ENCODE data around the gene PBX1.

PBX1 gene

GRCh38 chr1:164748253-164748899, 189.4 kb downstream of the PBX1 start:
- DNase-seq: no peak

GRCh38 chr1:164753521-164754077, 194.6 kb downstream of the PBX1 start:
- DNase-seq: no peak

DNA sequence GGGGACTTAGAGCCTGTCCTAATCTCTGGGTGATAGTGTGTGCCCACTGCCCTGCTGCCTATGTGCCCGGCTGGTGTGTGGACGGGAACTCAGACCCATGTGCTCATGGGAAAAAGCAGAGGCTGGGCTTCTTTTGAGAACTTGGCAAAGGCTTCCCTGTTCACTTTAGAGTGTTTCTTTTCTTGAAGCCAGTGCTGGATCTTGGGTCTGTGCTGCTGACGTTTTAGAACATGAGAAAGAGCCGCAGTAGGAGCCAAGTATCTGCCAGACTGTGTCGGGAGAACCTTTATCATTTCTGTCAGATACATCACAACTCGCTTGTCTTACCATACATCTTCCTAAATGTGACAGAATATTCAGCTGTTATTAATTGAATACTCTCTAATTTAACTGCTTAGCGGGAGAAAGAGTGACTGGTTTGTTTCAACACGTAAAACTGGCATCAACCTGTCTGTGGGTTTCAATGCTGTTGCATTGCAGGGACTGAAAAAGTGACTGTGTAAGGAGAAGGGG, 195.2 kb downstream of the PBX1 start:
- DNase-seq: peak in 38 of 56 donors; percentile 9 to 76 (median 32)

DNA sequence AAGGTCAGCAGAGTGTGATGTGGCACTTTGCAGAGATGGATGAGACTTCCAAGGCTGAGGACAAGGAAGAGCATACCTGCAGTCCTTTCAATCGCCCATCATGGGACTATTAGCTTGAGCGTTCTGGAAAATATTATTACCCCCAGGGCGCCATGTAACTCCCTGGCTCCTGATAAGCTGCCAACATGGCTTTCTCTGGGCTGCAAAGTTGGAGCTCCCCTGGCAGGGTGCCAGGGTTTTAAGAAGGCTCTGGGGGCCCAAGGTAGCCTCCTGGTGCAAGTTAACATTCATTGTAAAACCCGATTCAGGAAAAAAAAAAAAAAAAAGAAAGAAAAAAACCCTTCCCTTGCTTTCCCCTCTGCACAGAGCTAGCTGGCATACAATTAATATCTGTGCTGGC, 196.7 kb downstream of the PBX1 start:
- peak in 1 of 56 donors; percentile 11 for DNase-seq

DNA sequence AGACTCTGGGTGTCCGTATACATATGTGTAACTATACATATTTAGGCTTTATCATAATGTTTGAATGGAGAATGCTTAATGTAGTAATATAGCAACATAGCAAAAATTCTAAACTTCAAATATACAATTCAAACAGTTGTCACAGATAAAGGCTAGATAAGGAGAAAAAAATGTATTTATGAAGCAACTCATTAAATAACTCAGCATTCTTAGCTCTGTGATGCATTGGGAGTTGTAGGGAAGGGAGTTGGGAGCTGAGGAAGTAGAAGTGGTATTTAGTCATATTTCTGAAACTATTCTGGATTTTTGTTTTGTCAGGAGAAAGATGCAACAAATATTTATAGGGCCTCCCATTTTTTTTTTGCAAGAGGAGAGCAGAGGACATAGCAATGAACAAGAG, 197.8 kb downstream of the PBX1 start:
- DNase-seq: no peak

DNA sequence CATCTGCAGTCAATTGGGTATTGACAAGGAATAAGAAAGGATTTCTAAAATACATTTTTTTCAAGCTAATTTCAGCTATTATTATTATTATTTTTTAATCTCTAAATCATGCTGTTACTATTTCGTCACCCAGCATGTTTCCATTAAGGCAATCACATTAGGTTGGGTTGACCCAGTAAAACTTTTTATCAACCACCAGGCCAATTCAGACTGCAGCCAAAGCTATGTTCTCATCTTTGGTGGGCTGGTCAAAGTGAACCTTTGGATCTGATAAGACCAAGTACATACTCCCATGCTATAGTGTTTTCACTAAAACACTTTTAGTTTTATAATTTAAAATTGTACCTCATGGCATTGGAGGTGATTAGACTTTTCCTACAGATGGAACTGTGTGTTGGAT, 198.6 kb downstream of the PBX1 start:
- no peak for DNase-seq

DNA sequence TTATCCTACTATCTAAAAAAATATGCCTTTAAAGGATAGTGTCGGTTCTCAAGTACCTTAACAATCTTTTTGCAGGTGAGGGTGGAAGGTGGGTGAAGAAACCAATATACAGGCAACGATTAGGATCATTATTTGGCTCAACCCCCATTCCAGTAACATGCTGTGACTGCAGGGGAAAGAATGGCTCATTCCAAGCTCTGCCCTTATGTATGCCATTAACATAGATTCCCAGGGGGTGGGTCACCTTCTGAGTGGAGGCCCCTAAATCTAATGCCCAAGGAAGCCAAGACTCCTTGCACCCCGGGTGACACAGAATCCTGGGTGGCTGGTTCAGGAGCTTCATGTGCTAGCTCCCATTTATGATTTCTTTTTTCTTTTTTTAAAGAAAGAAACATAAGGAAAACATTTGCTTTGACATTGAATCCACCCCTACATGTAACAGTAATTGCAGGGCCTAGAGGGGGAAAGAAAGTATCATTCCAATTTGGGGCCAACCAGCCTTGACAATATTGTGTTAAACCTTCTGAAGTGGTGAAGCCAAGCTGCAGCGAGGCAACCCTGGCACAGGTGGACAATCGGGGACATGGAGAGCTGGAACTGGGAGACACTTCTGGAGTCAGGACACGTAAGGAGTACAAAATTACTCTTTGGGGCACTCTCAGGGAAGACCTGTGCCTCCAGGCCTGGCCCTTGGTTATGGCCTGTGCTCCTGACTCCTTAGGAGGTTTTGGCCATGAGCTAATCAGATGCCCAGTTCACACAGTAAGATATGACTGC, 200.3 kb downstream of the PBX1 start:
- DNase-seq: no peak

GRCh38 chr1:164759979-164760469, 201.0 kb downstream of the PBX1 start:
- no peak for DNase-seq

DNA sequence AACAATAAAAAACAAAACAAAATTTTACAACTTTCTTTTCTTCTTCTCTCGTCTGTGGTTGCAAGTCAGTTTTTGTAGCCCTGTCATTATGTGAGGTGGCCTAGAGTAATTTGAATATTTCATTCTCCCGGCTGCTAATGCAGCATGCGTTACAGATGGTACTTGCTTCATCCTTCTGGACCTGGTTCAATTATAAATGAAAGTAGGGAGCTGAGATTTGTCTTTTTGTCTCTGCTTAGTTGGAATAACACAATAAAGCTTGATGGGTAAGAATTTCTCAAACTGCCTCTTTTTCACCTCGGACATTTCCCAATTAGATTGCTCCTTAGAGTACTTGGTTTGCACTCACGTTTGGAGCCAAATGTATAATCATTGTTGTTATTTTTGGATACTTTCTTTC, 201.6 kb downstream of the PBX1 start:
- no peak for DNase-seq

- no peak for DNase-seq
Observed at GRCh38 chr1:164761009-164761408, 202.0 kb downstream of the PBX1 start.

GRCh38 chr1:164763098-164763497, 204.1 kb downstream of the PBX1 start:
- DNase-seq: no peak

GRCh38 chr1:164764333-164764732, 205.3 kb downstream of the PBX1 start:
- DNase-seq: no peak

DNA sequence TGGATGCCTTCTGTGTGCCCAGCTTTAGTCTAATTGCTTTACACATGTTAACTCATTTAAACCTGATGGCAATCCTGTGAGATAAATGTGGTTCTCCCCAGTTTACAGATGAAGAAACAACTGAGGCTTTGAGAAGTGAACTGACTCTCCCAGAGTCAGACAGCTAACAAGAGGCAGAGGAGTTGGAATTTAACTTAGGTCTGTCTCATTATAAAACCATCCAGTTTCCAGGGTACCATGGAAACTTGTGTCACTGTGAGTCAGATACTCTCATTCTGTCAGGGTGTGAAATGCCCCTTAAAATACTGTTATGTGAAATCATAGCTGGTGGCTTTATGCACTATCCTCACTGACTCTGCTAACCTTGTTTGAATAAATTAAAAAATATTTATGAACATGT, 206.6 kb downstream of the PBX1 start:
- no peak for DNase-seq

DNA sequence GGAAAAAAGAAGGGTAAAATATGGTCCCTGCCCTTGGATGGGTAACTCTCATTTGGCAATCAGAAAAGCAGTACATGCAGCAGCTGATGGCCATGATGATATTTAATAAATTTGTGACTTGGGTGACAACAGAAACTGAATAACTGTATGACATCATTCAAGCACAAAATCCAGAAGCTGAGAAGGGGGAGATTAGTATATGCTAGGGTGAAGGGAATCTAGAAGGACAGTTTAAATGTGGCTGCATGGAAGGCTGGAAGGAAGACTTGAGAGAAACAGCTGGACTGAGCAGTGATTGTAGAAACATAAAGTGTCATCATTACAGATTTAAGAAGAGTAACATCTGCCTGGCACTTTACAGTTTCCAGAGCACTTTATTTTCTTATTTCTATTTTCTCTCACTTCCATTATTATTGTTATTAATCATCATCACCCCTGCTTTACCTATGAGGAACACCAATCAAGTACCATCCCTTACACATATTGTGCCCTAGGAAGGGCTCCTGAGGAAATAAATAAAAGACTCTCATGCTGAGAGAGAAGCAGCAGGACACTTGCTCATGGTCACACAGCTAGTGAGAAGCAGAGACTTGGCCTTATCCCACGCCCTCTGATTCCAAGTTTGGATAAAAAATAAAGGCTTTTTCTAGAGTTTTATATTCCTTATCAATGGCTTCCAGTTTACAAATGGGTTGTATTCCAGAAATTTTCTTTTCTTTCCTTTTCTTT, 207.2 kb downstream of the PBX1 start:
- DNase-seq: no peak

DNA sequence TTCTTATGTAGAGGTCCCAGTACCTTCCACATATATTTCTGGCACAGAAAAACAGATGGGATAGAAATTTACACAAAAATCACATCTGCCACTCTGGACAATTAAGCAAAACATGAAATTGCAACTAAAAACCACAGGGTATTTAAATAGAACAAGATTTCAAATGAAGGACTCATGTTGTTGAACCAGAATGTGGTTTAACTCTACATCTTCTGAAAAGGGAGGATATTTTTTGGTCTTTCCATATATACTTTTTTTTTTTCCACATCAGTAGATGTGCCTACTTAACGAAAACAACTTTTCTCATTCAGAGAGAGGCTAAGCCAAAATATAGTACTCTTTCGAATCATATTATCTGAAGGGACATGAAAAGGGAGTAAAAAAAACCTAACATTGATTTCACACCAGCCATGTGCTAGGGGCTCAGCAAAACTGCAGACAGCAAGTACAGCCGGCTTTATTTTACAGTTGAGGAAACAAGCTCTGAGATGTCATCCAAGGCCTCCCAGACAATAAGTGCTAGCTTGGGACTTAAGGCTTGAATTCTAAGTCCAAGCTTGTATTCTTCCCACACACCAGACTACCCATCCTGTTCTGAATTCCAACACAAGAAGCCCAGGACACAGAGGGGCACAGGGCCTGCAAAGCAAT, 208.9 kb downstream of the PBX1 start:
- no peak for DNase-seq

DNA sequence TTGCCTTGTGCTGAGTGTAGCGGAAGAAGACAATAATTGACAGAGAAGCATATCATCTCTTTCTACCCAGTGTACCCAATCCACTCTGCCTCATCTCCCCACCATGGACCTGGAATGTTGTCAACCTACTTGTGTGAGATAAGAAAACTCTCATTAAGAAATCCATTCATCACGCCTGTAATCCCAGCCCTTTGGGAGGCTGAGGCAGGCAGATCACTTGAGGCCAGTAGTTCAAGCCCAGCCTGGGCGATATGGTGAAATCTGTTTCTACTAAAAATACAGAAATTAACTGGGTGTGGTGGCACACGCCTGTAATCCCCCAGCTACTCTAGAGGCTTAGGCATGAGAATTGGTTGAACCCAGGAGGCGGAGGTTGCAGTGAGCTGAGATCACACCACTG, 209.6 kb downstream of the PBX1 start:
- no peak for DNase-seq

DNA sequence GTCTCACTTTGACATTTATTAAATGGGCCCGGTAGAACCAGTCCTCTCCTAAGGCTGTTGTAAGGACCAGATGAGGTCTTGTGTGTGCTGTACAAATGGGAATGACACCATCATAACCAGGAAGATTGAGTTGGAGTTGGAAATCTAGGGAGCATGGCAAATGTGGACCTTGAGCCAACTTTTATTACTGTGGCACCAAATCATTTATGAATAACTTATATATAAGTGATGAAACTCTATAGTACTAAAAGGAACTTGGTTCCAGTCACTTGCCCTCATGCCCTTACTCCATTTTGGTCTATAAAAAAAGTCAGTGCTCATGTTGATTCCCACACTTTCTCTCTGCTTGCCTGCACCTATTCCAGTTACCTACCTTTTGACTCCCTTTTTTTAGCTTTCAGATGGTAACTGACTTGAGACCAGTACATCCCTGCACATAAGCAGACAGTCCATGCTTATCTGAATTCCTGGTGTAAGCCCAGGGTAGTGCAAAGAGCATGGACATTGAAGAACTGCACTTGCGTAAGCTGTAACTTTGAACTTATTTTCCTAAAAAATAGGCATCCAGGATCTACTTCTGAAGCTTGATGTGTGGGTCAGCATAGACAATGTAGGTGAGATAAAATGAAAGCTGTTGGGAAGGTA, 210.6 kb downstream of the PBX1 start:
- DNase-seq: no peak

- DNase-seq: no peak
Observed at GRCh38 chr1:164770131-164770529, 211.1 kb downstream of the PBX1 start.

DNA sequence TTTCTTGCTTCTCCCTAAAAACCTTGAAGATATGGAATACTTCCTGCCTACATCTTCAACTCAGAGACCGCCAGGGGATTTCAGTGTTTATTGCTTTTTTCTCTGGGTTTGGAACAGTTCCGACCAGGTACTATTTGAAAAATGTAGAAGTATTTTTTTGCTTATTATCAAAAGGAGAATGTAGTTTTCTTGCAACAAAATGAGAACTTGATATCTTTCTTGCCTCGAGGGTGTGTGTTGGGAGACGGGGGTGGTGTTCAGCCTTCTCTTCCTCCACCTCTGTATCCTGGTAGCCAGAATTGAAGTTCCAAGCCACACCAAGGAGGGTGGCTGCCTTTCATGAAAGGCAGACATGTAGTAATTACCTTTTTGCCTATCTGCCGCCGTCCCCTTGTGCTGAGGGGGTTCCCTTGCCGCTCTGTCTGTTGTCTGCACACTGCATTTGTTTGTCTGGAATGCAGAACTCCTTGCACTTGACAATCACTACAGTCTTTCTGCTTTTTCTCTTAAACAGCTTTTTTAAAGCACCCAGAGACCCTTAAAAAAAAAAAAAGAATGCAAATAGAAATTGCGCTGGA, 212.1 kb downstream of the PBX1 start:
- no peak for DNase-seq

DNA sequence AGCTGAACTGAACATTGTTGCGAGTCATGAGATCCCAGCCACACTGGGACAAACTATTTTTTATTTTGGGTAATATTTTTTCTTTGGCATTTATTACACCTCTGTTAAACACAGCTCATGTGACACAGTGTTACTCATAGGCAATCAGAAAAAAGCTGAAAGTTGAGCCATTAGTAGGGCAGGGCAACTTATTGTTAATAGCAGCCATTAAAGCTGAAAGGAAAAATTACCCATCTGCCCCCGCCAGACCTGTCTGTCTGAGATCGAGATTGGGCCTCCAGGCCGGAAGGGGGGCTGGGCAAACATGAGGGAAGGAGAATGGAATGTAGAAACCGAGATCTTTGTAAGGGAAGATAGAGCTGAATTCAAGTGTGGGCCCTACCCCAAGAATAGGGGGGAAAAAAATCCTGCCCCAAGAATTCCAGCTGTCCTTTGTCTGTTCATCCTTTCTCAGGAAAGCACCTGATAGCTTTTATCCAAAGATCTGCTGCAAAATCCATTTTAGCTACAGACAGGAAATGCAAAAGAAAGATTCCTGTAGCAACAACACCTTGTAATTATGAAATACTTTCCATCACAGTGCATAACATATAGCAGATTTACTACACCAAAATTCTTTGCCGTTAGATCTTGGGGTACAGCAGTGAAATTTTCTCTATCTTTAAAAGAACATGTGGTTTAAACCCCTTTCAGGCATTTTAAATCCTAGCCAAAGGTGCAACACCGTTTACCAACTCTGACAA, 212.8 kb downstream of the PBX1 start:
- DNase-seq: no peak
